AG04449 (cell line): ENCODE measurements around the gene GLTPD2.

Experiments used
- CTCF ChIA-PET: fragments of 350-600 bp; formaldehyde crosslinking; extraction: SDS; loops from one replicate; lab custom pipeline; 2021; ENCODE audit warnings: antibody characterized with exemption; lab: Yijun Ruan, JAX
- POLR2A ChIA-PET: fragments of 400-600, 350-600 bp; formaldehyde crosslinking; extraction: SDS; loops from one replicate; lab custom pipeline; 2020; ENCODE audit warnings: antibody characterized with exemption, inconsistent platforms; lab: Yijun Ruan, JAX
- DNase-seq: peaks from one replicate; pipeline ENCODE4 v3.0.0-alpha.2; 2010; ENCODE audit warnings: low read depth, low spot score
- H3K4me3 ChIP-seq: 2 replicates; pipeline ENCODE4 v1.5.1; 2011; ENCODE audit warnings: low read depth, mild to moderate bottlenecking, control low read depth, low read length
- CTCF ChIP-seq: IDR thresholded peaks from one replicate; pipeline ENCODE4 v1.5.1; 2011; ENCODE audit warnings: mild to moderate bottlenecking, moderate library complexity, low read length, control low read depth, inconsistent platforms; ENCODE audit not compliant: insufficient read depth; ENCODE audit errors: missing control alignments

Gene GLTPD2

DNA sequence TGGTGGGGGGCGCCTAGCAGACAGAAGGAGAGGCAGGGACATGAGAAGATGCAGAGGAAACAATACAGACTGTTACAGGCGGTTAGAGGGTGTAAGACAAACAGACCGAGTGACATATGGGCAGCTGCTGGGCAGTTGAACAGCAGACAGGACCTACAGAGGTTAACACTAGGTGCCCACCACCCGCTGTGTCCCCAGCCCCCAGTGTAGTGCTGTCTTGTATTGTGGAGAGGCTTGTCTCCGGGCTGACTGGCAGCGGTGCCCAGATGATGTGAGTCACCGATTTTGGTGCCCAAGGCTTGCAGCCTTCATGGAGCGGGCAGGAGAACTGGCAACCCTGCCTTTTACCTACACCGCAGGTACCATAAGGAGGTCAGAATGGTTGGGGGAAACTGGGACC lies 46.6 kb upstream of the GLTPD2 start:
- TF ChIP-seq CTCF = no peak
- POLR2A ChIA-PET = interaction anchor here (0.6 kb wide), 1 partner anchor 549 kb away, joined by 5 read pairs; no protein-coding TSS in a partner anchor
- H3K4me3 ChIP-seq = no peak overlapping the region
- CTCF ChIA-PET = no interaction called here
- no peak for DNase-seq

DNA sequence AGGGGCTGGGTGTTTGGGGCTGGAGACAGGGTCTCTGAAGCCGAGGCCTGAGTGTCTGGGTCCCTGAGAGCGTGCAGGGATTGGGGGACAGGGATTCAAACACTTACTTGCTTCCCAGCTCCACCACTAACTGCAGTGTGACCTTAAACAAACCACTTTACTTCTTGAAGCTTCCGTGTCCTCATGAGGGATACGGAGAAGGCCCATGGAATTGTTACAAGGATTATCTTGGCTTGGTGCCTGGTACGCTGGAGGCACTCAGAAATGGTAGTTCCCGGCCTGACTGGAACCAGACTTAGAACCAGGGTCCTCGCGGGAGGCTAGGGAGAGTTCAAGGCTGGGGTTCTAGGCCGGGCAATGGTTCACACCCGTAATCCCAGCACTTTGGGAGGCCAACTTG lies 46.1 kb upstream of the GLTPD2 start:
- CTCF ChIA-PET = no interaction called here
- no peak overlapping the region for H3K4me3 ChIP-seq
- DNase-seq = no peak
- no peak for TF ChIP-seq CTCF
- POLR2A ChIA-PET = interaction anchor here (0.6 kb wide), 1 partner anchor 550 kb away, joined by 5 read pairs; no protein-coding TSS in a partner anchor

GRCh38 chr17:4743216-4743615 lies 45.5 kb upstream of the GLTPD2 start:
- POLR2A ChIA-PET = no interaction called here
- no peak for TF ChIP-seq CTCF
- CTCF ChIA-PET = no interaction called here
- no peak overlapping the region for H3K4me3 ChIP-seq
- no peak for DNase-seq

DNA sequence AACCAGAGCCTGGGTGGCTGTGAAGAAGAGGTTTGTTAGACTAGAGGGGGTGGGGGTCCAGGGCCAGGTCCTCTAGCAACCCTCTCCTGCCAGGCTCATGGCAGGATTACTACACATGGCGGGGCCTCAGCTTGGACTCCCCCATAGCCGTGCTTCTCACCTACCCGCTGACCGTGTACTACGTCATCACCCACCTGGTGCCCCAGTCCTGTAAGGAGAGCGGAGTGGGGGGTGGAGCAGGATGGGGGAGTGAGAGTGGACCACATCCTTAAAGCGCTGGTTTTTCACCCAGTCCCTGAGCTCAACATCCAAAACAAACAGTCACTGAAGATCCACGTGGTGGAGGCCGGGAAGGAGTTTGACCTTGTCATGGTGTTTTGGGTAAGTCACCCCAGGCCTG lies 44.9 kb upstream of the GLTPD2 start:
- no peak for TF ChIP-seq CTCF
- POLR2A ChIA-PET = interaction anchor here (0.6 kb wide), 1 partner anchor 12 kb away, joined by 3 read pairs; no protein-coding TSS in a partner anchor
- CTCF ChIA-PET = no interaction called here
- no peak overlapping the region for H3K4me3 ChIP-seq
- no peak for DNase-seq

DNA sequence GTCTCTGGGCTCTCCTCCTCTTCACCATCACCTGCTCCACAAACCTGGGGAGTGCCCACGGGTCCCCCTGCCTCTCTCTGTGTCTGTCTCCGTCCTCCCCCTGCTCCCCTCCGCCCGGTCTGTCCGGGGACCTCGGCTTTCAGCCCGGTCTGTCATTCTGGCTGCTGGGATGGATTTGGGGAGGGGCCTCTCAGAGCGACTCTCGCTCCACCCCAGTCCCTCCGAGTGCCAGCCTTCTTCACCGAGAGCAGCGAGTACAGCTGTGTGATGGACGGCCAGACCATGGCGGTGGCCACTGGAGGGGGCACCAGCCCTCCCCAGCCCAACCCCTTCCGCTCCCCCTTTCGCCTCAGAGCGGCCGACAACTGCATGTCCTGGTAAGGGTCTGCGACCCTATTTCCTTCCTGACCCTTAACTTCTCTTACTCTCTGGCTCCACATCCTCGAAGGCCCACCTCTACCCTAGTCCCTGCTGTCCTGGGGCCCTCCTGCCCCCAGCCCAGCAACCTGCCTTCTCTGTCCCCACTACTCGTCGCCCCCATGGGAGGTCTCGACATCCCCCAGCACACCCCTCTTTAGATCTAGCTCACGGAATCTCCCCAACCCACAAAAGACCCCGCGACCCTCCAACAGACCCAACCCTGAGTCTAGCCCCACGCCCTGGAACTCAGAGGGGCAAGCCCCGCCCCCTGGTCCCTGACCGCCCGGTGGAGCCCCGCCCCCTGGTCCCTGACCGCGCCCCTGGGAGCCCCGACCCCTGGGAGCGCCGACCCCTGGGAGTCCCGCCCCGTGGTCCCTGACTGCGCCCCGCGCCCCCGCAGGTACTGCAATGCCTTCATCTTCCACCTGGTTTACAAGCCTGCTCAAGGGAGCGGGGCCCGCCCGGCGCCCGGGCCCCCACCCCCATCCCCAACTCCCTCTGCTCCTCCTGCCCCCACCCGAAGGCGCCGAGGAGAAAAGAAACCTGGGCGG lies 43.5 kb upstream of the GLTPD2 start:
- DNase-seq = no peak
- H3K4me3 ChIP-seq = no peak overlapping the region
- no peak for TF ChIP-seq CTCF
- ChIA-PET POLR2A (no interaction called here), CTCF (no interaction called here)

- TF ChIP-seq CTCF = no peak
- POLR2A ChIA-PET = no interaction called here
- CTCF ChIA-PET = no interaction called here
- DNase-seq = no peak
- H3K4me3 ChIP-seq = no peak overlapping the region
These were observed 40.9 kb upstream of the GLTPD2 start for GRCh38 chr17:4747847-4748246.
